Muscle layer of colon (tissue), 2 donors: ENCODE measurements around the gene ROS1.
"Not testable (repeated sequence)": the region's sequence is repeated elsewhere in the genome, so short reads cannot be mapped to it uniquely, and the experiment has no call there.

Source experiments
- H3K27ac ChIP-seq: one replicate; pipeline ENCODE4 v1.7.0; 2013; ENCODE audit warnings: low read depth, mild to moderate bottlenecking, low read length, moderate library complexity
- H3K27me3 ChIP-seq, 2 donors: one replicate each; pipeline ENCODE4 v1.7.0; 2013; ENCODE audit warnings: low read length in 2 of 2, mild to moderate bottlenecking in 2 of 2; ENCODE audit not compliant: insufficient read depth in 2 of 2, control insufficient read depth in 1 of 2
- H3K36me3 ChIP-seq: one replicate; pipeline ENCODE4 v1.7.0; 2013; ENCODE audit warnings: mild to moderate bottlenecking, low read length; ENCODE audit not compliant: insufficient read depth
- H3K4me1 ChIP-seq: one replicate; pipeline ENCODE4 v1.7.0; 2013; ENCODE audit warnings: mild to moderate bottlenecking, low read length; ENCODE audit not compliant: insufficient read depth
- H3K4me3 ChIP-seq, 2 donors: one replicate each; pipeline ENCODE4 v1.7.0; 2013; ENCODE audit warnings: low read length in 2 of 2, low read depth in 1 of 2, mild to moderate bottlenecking in 1 of 2, moderate library complexity in 1 of 2
- H3K9ac ChIP-seq: one replicate; pipeline ENCODE4 v1.7.0; 2013; ENCODE audit warnings: low read length
- H3K9me3 ChIP-seq: one replicate; pipeline ENCODE4 v1.7.0; 2013; ENCODE audit warnings: mild to moderate bottlenecking, low read length
- donor health status: abdominal sarcoma.
- donor health status: Adenocarcinoma of cecum.

ROS1 gene

GRCh38 chr6:117456998-117457397 lies 31.3 kb upstream of the ROS1 start:
- no peak overlapping the region for H3K9ac ChIP-seq
- H3K27me3 ChIP-seq = no peaks in the 10 kb centered on the region
- no peaks in the 10 kb centered on the region for H3K36me3 ChIP-seq
- no peak overlapping the region for H3K4me3 ChIP-seq
- no peak overlapping the region for H3K27ac ChIP-seq
- no peaks in the 10 kb centered on the region for H3K4me1 ChIP-seq
- H3K9me3 ChIP-seq = no peaks in the 10 kb centered on the region

GRCh38 chr6:117456250-117456649 lies 30.5 kb upstream of the ROS1 start:
- Histone ChIP-seq H3K9me3 (no peaks in the 10 kb centered on the region), H3K4me3 (no peak overlapping the region), H3K27ac (no peak overlapping the region), H3K36me3 (no peaks in the 10 kb centered on the region), H3K9ac (no peak overlapping the region), H3K4me1 (no peaks in the 10 kb centered on the region), H3K27me3 (no peaks in the 10 kb centered on the region)

- Histone ChIP-seq H3K4me1 (no peaks in the 10 kb centered on the region), H3K9me3 (no peaks in the 10 kb centered on the region), H3K36me3 (no peaks in the 10 kb centered on the region), H3K27ac (no peak overlapping the region), H3K27me3 (no peaks in the 10 kb centered on the region), H3K9ac (no peak overlapping the region), H3K4me3 (no peak overlapping the region)
Observed at GRCh38 chr6:117451671-117452070, 25.9 kb upstream of the ROS1 start.

- Histone ChIP-seq H3K9ac (no peak overlapping the region), H3K4me3 (no peak overlapping the region), H3K9me3 (no peaks in the 10 kb centered on the region), H3K27ac (no peak overlapping the region), H3K27me3 (no peaks in the 10 kb centered on the region), H3K4me1 (no peaks in the 10 kb centered on the region), H3K36me3 (no peaks in the 10 kb centered on the region)
Observed at GRCh38 chr6:117449549-117450439, 24.1 kb upstream of the ROS1 start.

GRCh38 chr6:117448732-117449485 lies 23.2 kb upstream of the ROS1 start:
- H3K9ac ChIP-seq = no peak overlapping the region
- no peaks in the 10 kb centered on the region for H3K36me3 ChIP-seq
- H3K9me3 ChIP-seq = no peaks in the 10 kb centered on the region
- no peaks in the 10 kb centered on the region for H3K27me3 ChIP-seq
- H3K27ac ChIP-seq = no peak overlapping the region
- H3K4me1 ChIP-seq = no peaks in the 10 kb centered on the region
- no peak overlapping the region for H3K4me3 ChIP-seq

- H3K27ac ChIP-seq = no peak overlapping the region
- no peaks in the 10 kb centered on the region for H3K36me3 ChIP-seq
- no peaks in the 10 kb centered on the region for H3K27me3 ChIP-seq
- no peak overlapping the region for H3K4me3 ChIP-seq
- no peaks in the 10 kb centered on the region for H3K4me1 ChIP-seq
- H3K9me3 ChIP-seq = no peaks in the 10 kb centered on the region
- no peak overlapping the region for H3K9ac ChIP-seq
Observed at GRCh38 chr6:117448011-117448410, 22.3 kb upstream of the ROS1 start.

GRCh38 chr6:117446861-117447260 lies 21.1 kb upstream of the ROS1 start:
- Histone ChIP-seq H3K27ac (no peak overlapping the region), H3K36me3 (no peaks in the 10 kb centered on the region), H3K4me1 (no peaks in the 10 kb centered on the region), H3K4me3 (no peak overlapping the region), H3K27me3 (no peaks in the 10 kb centered on the region), H3K9ac (no peak overlapping the region), H3K9me3 (no peaks in the 10 kb centered on the region)

- Histone ChIP-seq H3K36me3 (no peaks in the 10 kb centered on the region), H3K27me3 (no peaks in the 10 kb centered on the region)
Observed at GRCh38 chr6:117444600-117444999, 18.9 kb upstream of the ROS1 start.

GRCh38 chr6:117442313-117442712 lies 16.6 kb upstream of the ROS1 start:
- not testable (repeated sequence) for H3K9me3 ChIP-seq, H3K36me3 ChIP-seq, H3K4me1 ChIP-seq, H3K4me3 ChIP-seq, H3K9ac ChIP-seq, H3K27ac ChIP-seq, H3K27me3 ChIP-seq

More at GRCh38 chr6:117444600-117444999, 18.9 kb upstream of the ROS1 start:
- no peak overlapping the region for H3K9ac ChIP-seq
- no peaks in the 10 kb centered on the region for H3K9me3 ChIP-seq
- H3K27ac ChIP-seq = no peak overlapping the region
- H3K4me1 ChIP-seq = no peaks in the 10 kb centered on the region
- no peak overlapping the region for H3K4me3 ChIP-seq

GRCh38 chr6:117441824-117442264 lies 16.1 kb upstream of the ROS1 start:
- Histone ChIP-seq H3K4me1 (no peaks in the 10 kb centered on the region), H3K4me3 (no peak overlapping the region), H3K9ac (no peak overlapping the region), H3K27ac (no peak overlapping the region), H3K27me3 (no peaks in the 10 kb centered on the region), H3K36me3 (no peaks in the 10 kb centered on the region), H3K9me3 (no peaks in the 10 kb centered on the region)

GRCh38 chr6:117440706-117441525 lies 15.2 kb upstream of the ROS1 start:
- H3K27me3 ChIP-seq = no peaks in the 10 kb centered on the region
- no peak overlapping the region for H3K4me3 ChIP-seq
- H3K9ac ChIP-seq = no peak overlapping the region
- no peaks in the 10 kb centered on the region for H3K36me3 ChIP-seq
- H3K27ac ChIP-seq = no peak overlapping the region
- H3K4me1 ChIP-seq = no peaks in the 10 kb centered on the region
- no peaks in the 10 kb centered on the region for H3K9me3 ChIP-seq
